ENCODE data around the gene BIRC2. TPM values are rescaled to one million over a fixed set of nuclear protein-coding genes. Genes with fewer than 3 reads are reported as not detected.

The BIRC2 gene
- total RNA-seq, 2 experiments from 2014 or later: 36.0 to 39.7 TPM

Other genes starting within 250 kb of the BIRC2 start
- under 1 TPM; 0.18 to 0.28 TPM for gene YAP1, start 236.8 kb upstream of the BIRC2 start, total RNA-seq
- 10 to 100 TPM; 79.0 to 80.0 TPM for gene BIRC3, start 29.7 kb upstream of the BIRC2 start, total RNA-seq
- 100 to 1,000 TPM; 331 to 343 TPM for gene TMEM123, start 105.6 kb downstream of the BIRC2 start, total RNA-seq
- not detected for gene MMP7, start 183.5 kb downstream of the BIRC2 start, total RNA-seq

Measured in activated CD4-positive, alpha-beta memory T cell treated with anti-CD3 and anti-CD28 coated beads, Interleukin-2, amount 10 ng/mL, durations not matched to agents 7 days and 5 days (primary cell).